GM18870 (cell line): ENCODE measurements around the gene AWAT1.
"Not testable (repeated sequence)": the region's sequence is repeated elsewhere in the genome, so short reads cannot be mapped to it uniquely, and the experiment has no call there.

Experiments used
- ATAC-seq: cut with Tn5 transposase; IDR thresholded peaks from one replicate; pipeline ENCODE4 v1.9.1; 2021; ENCODE audit warnings: moderate library complexity; ENCODE audit not compliant: unreplicated experiment

AWAT1 gene

DNA sequence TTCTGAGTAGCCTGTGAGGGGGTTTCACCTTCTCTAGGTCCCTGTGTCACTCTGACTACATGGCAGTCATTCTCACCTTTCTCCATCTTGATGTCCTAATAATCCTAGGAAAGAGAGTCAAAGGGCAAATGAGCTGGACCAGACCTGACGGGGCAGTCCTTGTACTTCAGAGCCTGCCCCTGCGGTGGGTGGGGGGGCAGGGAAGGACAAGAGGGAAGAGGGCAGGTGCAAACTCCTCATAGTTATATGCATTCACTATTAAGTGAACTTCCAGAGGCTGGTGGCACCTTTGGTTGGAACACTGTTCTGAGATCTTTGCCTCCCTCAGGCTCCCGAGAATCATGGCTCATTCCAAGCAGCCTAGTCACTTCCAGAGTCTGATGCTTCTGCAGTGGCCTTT is at the start of gene AWAT1:
Gene AWAT1, plus strand, starts transcription at position 301 of the 400 bp plus-strand sequence. Its CDS starts 41 bp downstream, at position 342.
- no peak for ATAC-seq

- no peak for ATAC-seq
Measured at GRCh38 chrX:70190225-70190624, 44.2 kb upstream of the AWAT1 start.

- peak; percentile 83 for ATAC-seq
Measured at GRCh38 chrX:70196961-70197720, 37.3 kb upstream of the AWAT1 start.

DNA sequence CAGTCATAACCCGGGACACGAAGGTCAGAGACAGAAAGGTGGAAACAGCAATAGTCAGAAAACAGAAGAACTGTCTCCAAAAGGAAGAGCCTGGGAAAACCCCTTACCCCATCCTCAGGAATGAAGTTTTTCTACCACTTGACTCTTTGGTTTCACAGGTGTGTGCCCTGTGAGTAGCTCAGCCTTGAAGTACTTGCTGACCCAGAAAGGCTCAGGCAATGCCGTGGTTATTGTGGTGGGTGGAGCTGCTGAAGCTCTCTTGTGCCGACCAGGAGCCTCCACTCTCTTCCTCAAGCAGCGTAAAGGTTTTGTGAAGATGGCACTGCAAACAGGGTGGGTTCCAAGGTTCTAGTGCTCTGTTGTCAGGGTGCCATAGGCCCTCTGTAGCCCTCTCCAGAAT is 32.7 kb upstream of the AWAT1 start:
- no peak for ATAC-seq

DNA sequence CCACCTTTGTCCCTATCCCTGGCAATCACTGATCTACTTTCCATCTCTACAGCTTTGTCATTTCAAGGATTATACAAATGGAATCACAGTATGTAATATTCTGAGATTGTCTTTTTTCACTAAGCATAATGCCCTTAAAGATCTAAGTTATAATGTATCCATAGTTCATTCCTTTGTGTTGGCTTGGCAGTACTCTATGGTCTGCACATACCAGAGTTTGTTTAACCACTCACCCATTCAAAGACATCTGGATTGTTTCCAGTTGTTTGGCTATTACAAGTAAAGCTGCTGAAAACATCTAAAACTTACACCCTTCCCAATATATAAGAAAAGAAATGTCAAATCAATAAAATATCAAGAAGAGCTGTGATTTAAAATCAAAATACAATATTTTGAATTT is 26.0 kb upstream of the AWAT1 start:
- ATAC-seq, result no peak

GRCh38 chrX:70209570-70209969 is 24.9 kb upstream of the AWAT1 start:
- not testable (repeated sequence) for ATAC-seq

- no peak for ATAC-seq
Measured at GRCh38 chrX:70219938-70220764, 14.3 kb upstream of the AWAT1 start.

DNA sequence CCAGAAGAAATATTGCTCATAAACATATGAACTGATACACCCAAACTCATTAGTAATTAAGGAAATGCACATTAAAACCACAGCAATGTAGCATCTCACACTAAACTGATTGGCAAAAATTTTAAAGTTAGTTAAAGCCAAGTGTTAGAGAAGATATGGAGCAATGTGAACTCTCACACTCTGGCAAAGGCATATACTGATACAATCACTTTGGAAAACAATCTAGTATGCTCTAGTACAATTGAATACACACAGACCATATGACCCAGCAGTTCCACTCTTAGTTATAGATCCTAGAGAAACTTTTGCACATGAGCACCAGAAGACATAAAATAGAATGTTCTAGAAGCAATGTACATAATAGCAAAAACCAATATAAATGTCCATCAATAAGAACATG is 8.4 kb upstream of the AWAT1 start:
- no peak for ATAC-seq

DNA sequence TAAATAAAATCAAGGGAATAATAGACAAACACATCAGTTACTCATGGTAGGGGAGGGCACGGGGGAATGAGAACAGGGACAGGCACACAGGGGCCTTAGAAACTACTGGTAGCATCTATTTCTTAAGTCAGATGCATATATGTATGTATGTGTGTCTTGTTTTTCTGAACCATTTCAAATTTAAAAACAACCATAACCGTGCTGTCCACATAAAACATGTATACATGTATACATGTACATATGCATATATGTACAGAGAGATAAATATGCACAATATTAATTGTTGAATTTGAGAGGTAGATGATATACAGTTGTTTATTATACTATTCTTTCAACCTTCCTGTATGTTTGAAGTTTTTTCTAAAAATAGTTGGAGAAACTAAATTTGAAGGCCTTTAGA is 7.8 kb upstream of the AWAT1 start:
- no peak for ATAC-seq

DNA sequence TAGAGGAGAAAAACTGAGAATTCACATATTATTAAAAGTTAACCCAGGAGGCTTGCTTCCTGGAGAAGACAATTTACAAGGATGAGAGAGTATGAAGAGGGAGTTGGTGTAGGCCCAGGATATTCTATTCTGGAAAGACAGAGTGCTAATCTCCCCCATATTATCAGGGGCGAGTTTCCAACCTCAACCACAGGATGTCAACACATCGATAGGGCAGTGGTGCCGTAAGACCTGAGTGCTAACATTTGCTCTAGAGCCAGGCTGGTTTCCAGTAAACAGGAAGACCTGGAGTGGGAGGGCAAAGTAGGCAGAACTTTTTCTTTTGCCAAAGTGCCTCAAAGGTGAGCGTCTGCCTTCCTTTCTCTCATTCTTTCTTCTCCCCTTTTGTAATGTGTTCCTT is 2.8 kb upstream of the AWAT1 start:
- no peak for ATAC-seq

DNA sequence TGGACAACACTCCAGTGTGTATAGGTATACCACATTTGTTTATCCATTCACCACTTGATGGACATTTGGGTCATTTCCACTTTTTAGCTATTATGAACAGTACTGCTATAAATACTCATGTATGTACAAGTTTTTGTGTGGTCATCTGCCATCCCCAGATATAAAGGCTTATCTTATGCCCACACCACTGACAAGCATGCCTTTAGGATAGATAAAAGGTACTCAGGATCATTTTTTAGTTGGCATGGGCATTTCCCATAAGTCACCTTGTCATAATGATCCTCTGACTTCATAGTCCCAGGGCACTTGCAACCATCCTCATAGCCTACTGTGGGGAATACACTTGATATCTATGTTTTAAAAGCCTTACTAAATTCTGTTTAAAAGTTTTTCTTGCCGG is 6.3 kb downstream of the AWAT1 start:
- no peak for ATAC-seq

GRCh38 chrX:70241501-70241900 is 7.0 kb downstream of the AWAT1 start:
- no peak for ATAC-seq

GRCh38 chrX:70243601-70244000 is 9.1 kb downstream of the AWAT1 start:
- not testable (repeated sequence) for ATAC-seq

GRCh38 chrX:70244881-70245280 is 10.4 kb downstream of the AWAT1 start:
- ATAC-seq, result no peak

DNA sequence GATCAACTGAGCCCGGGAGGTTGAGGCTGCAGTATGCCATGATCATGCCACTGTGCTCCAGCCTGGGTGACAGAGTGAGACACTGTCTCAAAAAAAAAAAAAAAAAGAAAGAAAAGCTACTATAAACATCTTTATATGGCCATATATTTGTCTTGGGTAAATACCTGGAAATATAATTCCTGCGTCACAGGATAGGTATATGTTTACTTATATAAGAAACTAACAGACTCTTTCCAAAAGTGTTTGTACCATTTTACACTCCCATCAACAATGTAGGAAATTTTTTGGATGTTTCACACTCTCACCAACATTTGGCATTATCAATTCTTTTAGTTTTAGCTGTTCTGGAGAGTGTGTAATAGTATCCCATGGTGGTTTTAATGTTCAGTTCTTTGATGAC is 12.8 kb downstream of the AWAT1 start:
- no peak for ATAC-seq

- ATAC-seq, result no peak
Measured at GRCh38 chrX:70252491-70252890, 18.0 kb downstream of the AWAT1 start.

DNA sequence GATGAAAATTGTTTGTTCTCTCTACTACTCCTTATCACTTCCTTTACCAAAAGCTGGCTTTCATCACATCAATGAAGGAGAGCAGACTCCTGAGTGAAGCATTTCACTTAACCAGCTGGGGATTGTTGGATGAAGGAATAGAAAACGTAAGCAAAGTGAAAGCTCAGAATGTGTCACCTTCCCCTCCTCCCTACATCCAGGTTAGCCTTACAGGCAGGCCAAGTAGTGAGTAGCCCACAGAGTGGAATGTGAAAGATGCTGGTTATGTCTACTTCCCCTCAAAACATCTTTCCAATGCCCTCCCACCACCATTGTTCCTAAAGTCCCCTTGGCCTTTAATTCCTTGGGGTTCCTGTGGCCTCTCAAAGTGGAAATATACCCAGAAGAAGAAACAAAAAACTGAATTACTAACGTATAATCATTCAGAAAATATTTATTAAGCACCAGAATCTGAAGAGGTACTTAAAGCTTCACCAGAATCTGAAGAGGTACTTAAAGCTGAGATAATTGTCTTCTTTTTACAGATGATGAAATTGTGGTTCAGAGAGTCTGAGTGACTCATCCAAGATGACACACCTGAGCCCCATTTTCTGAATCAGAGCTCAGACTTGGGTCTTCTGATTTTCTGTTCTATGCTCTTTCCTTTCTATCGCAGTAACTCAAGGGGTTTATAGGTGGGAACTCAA is 19.1 kb downstream of the AWAT1 start:
- no peak for ATAC-seq

GRCh38 chrX:70254063-70254400 is 19.6 kb downstream of the AWAT1 start:
- ATAC-seq, result no peak

- ATAC-seq, result no peak
Measured at GRCh38 chrX:70254909-70255308, 20.5 kb downstream of the AWAT1 start.

DNA sequence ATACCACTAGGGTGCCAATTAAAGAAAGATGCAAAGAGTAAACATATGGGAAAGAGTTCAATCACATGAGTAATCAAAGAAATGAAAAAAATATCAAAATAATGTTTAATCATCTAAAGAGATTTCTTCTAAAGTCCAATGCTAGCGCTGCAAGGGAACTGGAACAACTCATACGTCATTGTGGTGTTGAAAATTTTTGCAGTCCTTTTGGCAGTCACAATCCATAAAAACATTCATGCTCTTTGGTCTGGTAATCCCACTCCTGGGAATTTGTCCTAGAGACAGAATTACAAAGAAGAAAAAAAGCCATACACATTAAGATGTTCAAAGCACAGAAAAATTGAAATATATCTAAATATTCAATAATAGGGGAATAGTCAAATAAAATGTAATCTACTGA is 21.0 kb downstream of the AWAT1 start:
- ATAC-seq, result no peak

GRCh38 chrX:70257423-70258288 is 23.2 kb downstream of the AWAT1 start:
- no peak for ATAC-seq
